Upper lobe of right lung (tissue), 1 donor: Measurements from ENCODE around the gene FZD1. TPM values are rescaled to one million over a fixed set of nuclear protein-coding genes. Genes with fewer than 3 reads are reported as not detected.

Experiments used
- ATAC-seq: fragments of 200-7000 bp; cut with Tn5 transposase; one replicate; pipeline ENCODE4 v1.9.1; 2020; ENCODE audit warnings: mild to moderate bottlenecking, moderate library complexity
- DNase-seq: peaks from one replicate; pipeline ENCODE4 v3.0.0-alpha.2; 2020
- H3K27ac ChIP-seq: fragments of 200-600 bp; one replicate; pipeline ENCODE4 v1.8.0; 2022
- H3K27me3 ChIP-seq: fragments of 200-600 bp; one replicate; pipeline ENCODE4 v1.8.0; 2022; ENCODE audit warnings: mild to moderate bottlenecking
- H3K36me3 ChIP-seq: fragments of 200-600 bp; one replicate; pipeline ENCODE4 v1.8.0; 2022
- H3K4me1 ChIP-seq: fragments of 200-600 bp; one replicate; pipeline ENCODE4 v1.8.0; 2022
- H3K4me3 ChIP-seq: fragments of 200-600 bp; one replicate; pipeline ENCODE4 v1.8.0; 2022; ENCODE audit warnings: mild to moderate bottlenecking
- H3K9me3 ChIP-seq: fragments of 200-600 bp; one replicate; pipeline ENCODE4 v1.8.0; 2022
- CTCF ChIP-seq: fragments of 200-600 bp; IDR thresholded peaks from one replicate; pipeline ENCODE4 v1.8.0; 2022; ENCODE audit warnings: antibody characterized with exemption
- intact Hi-C: fragments of 100-400 bp; cut with DNase I; formaldehyde crosslinking; loops from one replicate; pipeline ENCODE4 v1.11.0; 2022
- total RNA-seq: library from RNA; stranded (reverse); fragmentation: NEBNext Ultra II Directional; extraction: Animal tissue kit (Norgen Biotek cat#: 25700); gene quantifications from one replicate; pipeline ENCODE4 v1.2.1, GENCODE V29; 2021
- donor health status: DM: no; HTN: yes; CAD: no; lungs with severe emphysema.

The FZD1 gene
- total RNA-seq, 1 donor from 2014 or later, result 25.7 TPM

- intact Hi-C loops, result no loop called here
- H3K27ac ChIP-seq, result peak overlapping the region; percentile 37
- peaks cover 20% of the 10 kb centered on the region for H3K4me1 ChIP-seq
- no peak overlapping the region for H3K4me3 ChIP-seq
- H3K27me3 ChIP-seq, result no peaks in the 10 kb centered on the region
- peak; percentile 62 for ATAC-seq
- H3K9me3 ChIP-seq, result no peaks in the 10 kb centered on the region
- no peak for TF ChIP-seq CTCF
- DNase-seq, result no peak
- no peaks in the 10 kb centered on the region for H3K36me3 ChIP-seq
Observed at GRCh38 chr7:91240376-91240941, 23.8 kb upstream of the FZD1 start.

- intact Hi-C loops, result no loop called here
- no peak for TF ChIP-seq CTCF
- no peak overlapping the region for H3K4me3 ChIP-seq
- no peak overlapping the region for H3K27ac ChIP-seq
- DNase-seq (no peak), ATAC-seq (peak; percentile 59)
- no peaks in the 10 kb centered on the region for H3K9me3 ChIP-seq
- H3K27me3 ChIP-seq, result no peaks in the 10 kb centered on the region
- H3K4me1 ChIP-seq, result peaks cover 20% of the 10 kb centered on the region
- no peaks in the 10 kb centered on the region for H3K36me3 ChIP-seq
Observed at GRCh38 chr7:91242097-91242844, 22.0 kb upstream of the FZD1 start.

- Histone ChIP-seq H3K4me1 (peaks cover 20% of the 10 kb centered on the region), H3K27me3 (no peaks in the 10 kb centered on the region), H3K27ac (no peak overlapping the region), H3K9me3 (no peaks in the 10 kb centered on the region), H3K36me3 (no peaks in the 10 kb centered on the region), H3K4me3 (no peak overlapping the region)
- intact Hi-C loops, result no loop called here
- ATAC-seq (no peak), DNase-seq (no peak)
- no peak for TF ChIP-seq CTCF
Observed at GRCh38 chr7:91243591-91244301, 20.5 kb upstream of the FZD1 start.

- Histone ChIP-seq H3K27me3 (no peaks in the 10 kb centered on the region), H3K27ac (no peak overlapping the region), H3K9me3 (no peaks in the 10 kb centered on the region), H3K36me3 (no peaks in the 10 kb centered on the region), H3K4me1 (no peaks in the 10 kb centered on the region), H3K4me3 (no peak overlapping the region)
- no peak for DNase-seq
- no peak for TF ChIP-seq CTCF
- ATAC-seq, result no peak
- intact Hi-C loops, result no loop called here
Observed at GRCh38 chr7:91247500-91247899, 16.7 kb upstream of the FZD1 start.

GRCh38 chr7:91248996-91249395, 15.2 kb upstream of the FZD1 start:
- DNase-seq, result no peak
- intact Hi-C loops, result no loop called here
- Histone ChIP-seq H3K27ac (no peak overlapping the region), H3K36me3 (no peaks in the 10 kb centered on the region), H3K4me1 (no peaks in the 10 kb centered on the region), H3K4me3 (no peak overlapping the region), H3K9me3 (no peaks in the 10 kb centered on the region), H3K27me3 (no peaks in the 10 kb centered on the region)
- no peak for TF ChIP-seq CTCF
- ATAC-seq, result no peak
